HG03159 (cell line): ENCODE results near the gene USP7.
"Not testable (repeated sequence)": the region's sequence is repeated elsewhere in the genome, so short reads cannot be mapped to it uniquely, and the experiment has no call there.

Experiments used
- ATAC-seq: cut with Tn5 transposase; IDR thresholded peaks from one replicate; pipeline ENCODE4 v1.9.1; 2021; ENCODE audit warnings: mild to moderate bottlenecking, moderate library complexity; ENCODE audit not compliant: unreplicated experiment

USP7 gene

DNA sequence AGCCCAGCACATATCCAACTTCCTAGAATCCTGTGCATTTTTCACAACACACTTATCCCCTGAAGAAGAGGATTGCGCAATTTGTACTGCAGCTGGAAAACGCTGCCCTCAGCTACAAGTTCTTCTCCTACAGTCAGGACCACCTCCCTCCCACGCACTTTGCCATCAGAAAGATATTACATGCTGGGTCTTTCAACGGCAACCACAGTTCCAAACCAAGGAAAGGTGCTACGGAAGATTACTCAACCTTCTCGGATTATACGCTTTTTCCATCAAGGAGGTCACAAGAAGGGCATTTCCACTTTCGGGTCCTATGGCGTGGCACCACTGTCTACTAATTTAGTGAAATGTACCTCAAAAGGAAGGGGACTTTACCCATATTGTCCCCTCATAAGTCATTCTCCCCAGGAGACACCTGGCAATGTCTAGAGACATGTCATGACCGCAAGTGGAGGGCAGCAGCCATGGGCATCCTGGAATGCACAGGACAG is 35.2 kb downstream of the USP7 start:
- no peak for ATAC-seq

DNA sequence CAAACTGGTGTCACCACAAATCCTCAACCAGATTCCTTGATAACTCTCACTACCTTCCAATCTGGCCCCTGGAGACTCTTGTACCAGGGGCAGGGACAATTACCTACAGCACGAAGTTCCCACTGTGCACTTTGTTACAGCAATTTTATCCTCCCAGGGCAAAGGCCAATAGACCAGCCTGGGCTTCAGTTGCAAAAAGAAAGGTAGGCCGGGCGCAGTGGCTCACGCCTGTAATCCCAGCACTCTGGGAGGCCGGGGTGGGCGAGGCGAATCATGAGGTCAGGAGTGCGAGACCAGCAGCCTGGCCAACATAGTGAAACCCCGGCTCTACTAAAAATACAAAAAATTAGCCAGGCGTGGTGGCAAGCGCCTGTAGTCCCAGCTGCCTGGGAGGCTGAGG is 36.9 kb downstream of the USP7 start:
- no peak for ATAC-seq

DNA sequence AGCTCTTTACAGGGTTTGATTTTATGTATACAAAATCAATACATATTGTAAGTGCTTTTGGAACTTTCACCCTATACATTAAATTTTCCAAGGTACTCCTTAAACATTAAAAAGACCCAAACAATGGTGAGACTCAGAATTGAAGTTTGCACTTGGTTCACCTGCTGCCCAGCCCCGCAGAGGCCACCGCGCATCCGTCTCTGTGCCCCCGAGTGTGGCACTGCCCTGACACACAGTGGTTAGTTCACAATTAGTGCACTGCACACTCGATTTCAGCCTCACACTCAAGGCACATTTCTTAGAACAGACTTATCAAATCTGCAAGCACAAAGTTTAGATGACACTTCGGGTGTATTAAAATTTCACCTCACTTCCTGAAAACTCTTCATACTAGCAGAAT is 38.3 kb downstream of the USP7 start:
- no peak for ATAC-seq

- ATAC-seq = no peak
Observed at GRCh38 chr16:8924214-8924613, 39.5 kb downstream of the USP7 start.

GRCh38 chr16:8923199-8923598 is 40.5 kb downstream of the USP7 start:
- no peak for ATAC-seq

GRCh38 chr16:8921347-8921984 is 42.2 kb downstream of the USP7 start:
- ATAC-seq = no peak

- ATAC-seq = no peak
Observed at GRCh38 chr16:8920645-8921346, 42.9 kb downstream of the USP7 start.

DNA sequence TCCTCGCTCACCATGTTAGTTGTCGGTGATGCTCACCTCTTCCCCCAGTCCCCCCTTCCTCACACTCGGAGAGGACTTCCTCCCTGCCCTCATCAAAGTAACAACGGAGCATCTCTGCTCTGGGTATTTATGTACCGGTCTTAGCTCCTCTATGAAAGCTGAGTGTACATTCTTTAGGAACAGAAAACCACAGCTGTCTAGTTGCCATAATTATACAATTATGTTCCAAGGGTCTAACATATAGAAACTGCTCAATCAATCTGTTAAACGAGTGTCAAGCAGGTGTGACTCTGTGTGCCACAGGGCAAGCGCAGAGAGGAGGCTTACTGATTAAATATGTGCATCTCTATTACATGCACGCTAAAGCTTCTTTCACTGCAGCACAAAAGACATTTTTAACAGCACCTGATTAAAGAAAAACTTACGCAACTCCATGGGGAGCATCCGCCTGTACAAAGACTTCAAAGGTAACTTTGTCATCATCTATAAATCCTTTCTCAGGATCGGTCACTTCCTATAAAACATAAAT is 43.7 kb downstream of the USP7 start:
- no peak for ATAC-seq

GRCh38 chr16:8919089-8919933 is 44.4 kb downstream of the USP7 start:
- no peak for ATAC-seq

GRCh38 chr16:8917336-8917735 is 46.4 kb downstream of the USP7 start:
- ATAC-seq = not testable (repeated sequence)

DNA sequence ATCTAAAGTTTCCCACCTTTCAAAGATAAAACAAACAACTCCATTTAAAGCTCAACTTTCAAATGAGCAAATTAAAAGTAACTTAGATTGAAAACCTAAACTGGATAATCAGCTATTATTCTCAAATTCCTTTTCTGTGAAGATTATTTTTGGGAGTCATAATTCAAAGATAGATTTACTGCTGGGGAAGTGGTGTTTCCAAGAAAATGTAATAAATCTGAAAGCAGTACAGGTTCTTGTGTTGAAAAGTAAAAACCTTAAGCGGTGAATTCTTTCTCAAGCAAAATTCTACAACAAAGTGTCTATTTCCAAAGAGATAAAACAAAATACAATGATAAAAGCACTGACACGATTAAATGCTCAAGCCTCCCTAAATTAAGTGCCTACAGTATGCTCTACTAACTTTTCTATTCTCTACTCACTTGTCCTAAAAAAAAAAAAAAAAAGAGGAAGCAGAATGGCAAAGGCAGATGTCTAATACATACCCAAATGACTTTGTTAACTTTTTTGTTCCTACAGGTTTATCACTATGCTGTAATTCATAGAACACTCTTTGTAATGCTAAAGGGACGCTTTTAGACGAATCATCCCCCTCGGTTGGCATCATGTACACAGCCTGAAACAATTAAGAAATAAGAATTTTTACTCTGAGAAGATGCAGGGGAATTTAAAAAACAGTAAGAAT is 47.0 kb downstream of the USP7 start:
- ATAC-seq = no peak

DNA sequence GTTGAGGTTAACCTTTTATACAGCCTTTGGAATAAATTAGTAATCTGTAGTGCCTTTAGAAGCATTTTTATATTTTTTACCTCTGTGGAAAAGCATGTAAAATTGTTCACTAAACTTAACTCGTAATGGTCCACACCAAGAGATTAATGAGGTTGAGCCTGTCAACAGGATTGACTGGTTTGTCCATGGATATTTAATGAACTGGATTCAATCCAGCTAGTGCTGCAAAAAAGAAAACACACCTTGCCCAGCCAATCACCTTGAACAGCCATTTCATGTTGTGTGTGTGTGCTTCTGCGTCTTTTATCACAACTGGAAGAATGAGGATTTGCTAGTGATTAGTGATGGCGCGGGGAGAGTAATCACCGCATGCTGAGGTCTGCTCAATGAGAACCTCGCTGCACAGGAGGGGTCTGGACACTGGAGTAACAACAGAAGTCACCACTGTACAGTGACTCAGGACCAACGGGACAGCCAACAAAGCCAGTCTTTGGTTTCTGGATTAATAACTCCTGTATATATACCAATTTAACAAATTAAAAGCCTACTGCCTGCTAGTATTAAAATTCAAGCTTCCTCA is 47.9 kb downstream of the USP7 start:
- no peak for ATAC-seq

- no peak for ATAC-seq
Observed at GRCh38 chr16:8914098-8914497, 49.6 kb downstream of the USP7 start.

DNA sequence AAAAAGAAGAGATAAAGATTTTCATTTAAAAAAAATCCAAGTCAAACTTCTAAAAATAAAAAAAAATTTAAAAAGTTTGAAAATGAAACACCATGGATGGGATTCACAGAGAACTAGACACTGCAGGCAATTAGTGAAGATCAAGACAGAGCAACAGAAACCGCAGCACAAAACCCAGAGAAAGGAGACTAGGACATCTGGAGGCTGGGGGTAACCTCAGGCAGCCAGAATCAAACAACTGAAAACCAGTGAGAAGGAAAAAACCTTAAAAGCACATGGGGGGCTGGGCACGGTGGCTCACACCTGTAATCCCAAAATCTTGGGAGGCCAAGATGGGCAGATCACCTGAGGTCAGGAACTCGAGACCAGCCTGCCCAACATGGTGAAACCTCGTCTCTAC is 50.9 kb downstream of the USP7 start:
- no peak for ATAC-seq

GRCh38 chr16:8910811-8911210 is 52.9 kb downstream of the USP7 start:
- ATAC-seq = no peak

- no peak for ATAC-seq
Observed at GRCh38 chr16:8908810-8909468, 54.8 kb downstream of the USP7 start.

GRCh38 chr16:8907096-8907495 is 56.6 kb downstream of the USP7 start:
- no peak for ATAC-seq

GRCh38 chr16:8905795-8906591 is 57.7 kb downstream of the USP7 start:
- ATAC-seq = no peak

DNA sequence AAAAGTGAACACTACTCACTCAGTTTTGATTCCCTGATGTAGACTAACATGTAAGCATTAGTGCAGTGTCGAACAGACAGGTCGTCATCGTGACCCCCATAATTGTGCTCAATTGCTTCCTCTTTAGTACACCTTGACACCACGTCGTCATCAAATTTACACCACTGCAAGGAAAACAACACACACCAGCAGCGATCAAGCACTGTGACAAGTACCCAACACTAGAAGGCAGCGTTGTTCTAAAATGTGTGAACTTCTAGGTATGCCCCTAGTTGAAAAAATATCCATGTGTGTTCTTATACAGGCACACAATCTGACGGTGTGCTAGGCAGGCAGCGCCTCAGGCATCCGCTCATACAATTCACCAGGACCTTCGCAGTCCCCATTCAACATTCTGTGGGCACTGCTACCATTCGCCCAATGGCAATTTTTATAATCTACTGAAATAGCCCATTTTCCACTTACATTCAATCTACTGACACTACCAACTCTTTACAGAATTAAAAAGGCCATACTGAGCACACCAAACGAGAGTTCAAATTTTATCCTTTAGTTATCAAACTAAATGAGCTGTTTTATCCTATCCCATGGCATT is 58.4 kb downstream of the USP7 start:
- ATAC-seq = no peak
